ENCODE measurements around the gene PROSER2.
"Not testable (repeated sequence)": the region's sequence is repeated elsewhere in the genome, so short reads cannot be mapped to it uniquely, and the experiment has no call there.

Gene PROSER2

GRCh38 chr10:11837372-11838161, 14.4 kb downstream of the PROSER2 start:
- no peak for FAIRE-seq

- no peak for FAIRE-seq
Observed at GRCh38 chr10:11838298-11838852, 15.2 kb downstream of the PROSER2 start.

- FAIRE-seq = no peak
Observed at GRCh38 chr10:11841375-11841774, 18.2 kb downstream of the PROSER2 start.

GRCh38 chr10:11842411-11842810, 19.3 kb downstream of the PROSER2 start:
- no peak for FAIRE-seq

- no peak for FAIRE-seq
Observed at GRCh38 chr10:11845113-11845512, 22.0 kb downstream of the PROSER2 start.

- no peak for FAIRE-seq
Observed at GRCh38 chr10:11846542-11846941, 23.4 kb downstream of the PROSER2 start.

GRCh38 chr10:11849277-11849676, 26.1 kb downstream of the PROSER2 start:
- no peak for FAIRE-seq

- FAIRE-seq = no peak
Observed at GRCh38 chr10:11849911-11850310, 26.8 kb downstream of the PROSER2 start.

GRCh38 chr10:11851910-11852309, 28.8 kb downstream of the PROSER2 start:
- FAIRE-seq = no peak

GRCh38 chr10:11852637-11853036, 29.5 kb downstream of the PROSER2 start:
- FAIRE-seq = not testable (repeated sequence)

GRCh38 chr10:11853468-11853867, 30.3 kb downstream of the PROSER2 start:
- FAIRE-seq = no peak

GRCh38 chr10:11854301-11854700, 31.1 kb downstream of the PROSER2 start:
- FAIRE-seq = no peak

- no peak for FAIRE-seq
Observed at GRCh38 chr10:11856089-11856488, 32.9 kb downstream of the PROSER2 start.

GRCh38 chr10:11856678-11857077, 33.5 kb downstream of the PROSER2 start:
- no peak for FAIRE-seq

GRCh38 chr10:11858093-11858492, 34.9 kb downstream of the PROSER2 start:
- no peak for FAIRE-seq

- FAIRE-seq = no peak
Observed at GRCh38 chr10:11861341-11861740, 38.2 kb downstream of the PROSER2 start.

GRCh38 chr10:11861811-11862428, 38.8 kb downstream of the PROSER2 start:
- no peak for FAIRE-seq

GRCh38 chr10:11863353-11864109, 40.4 kb downstream of the PROSER2 start:
- no peak for FAIRE-seq

GRCh38 chr10:11864727-11865126, 41.6 kb downstream of the PROSER2 start:
- FAIRE-seq = no peak

GRCh38 chr10:11865561-11865960, 42.4 kb downstream of the PROSER2 start:
- no peak for FAIRE-seq

- no peak for FAIRE-seq
Observed at GRCh38 chr10:11866199-11866925, 43.2 kb downstream of the PROSER2 start.

GRCh38 chr10:11869219-11869618, 46.1 kb downstream of the PROSER2 start:
- no peak for FAIRE-seq
